HL-60 (cell line): ENCODE results near the gene PSMB11.

Experiments used
- DNase-seq, 2 experiments: peaks; one replicate each; pipeline ENCODE4 v3.0.0-alpha.2; 2010 to 2020; ENCODE audit warnings: low read depth in 1 of 2, low spot score in 1 of 2
- H3K27ac ChIP-seq: fragments of 250-450 bp; sonication (Bioruptor Pico); replicated peaks from 2 replicates; pipeline ENCODE4 v1.5.1; 2020; ENCODE audit warnings: mild to moderate bottlenecking, moderate library complexity
- H3K27me3 ChIP-seq: fragments of 250-450 bp; sonication (Bioruptor Pico); 2 replicates; pipeline ENCODE4 v1.5.1; 2021; ENCODE audit warnings: mild to moderate bottlenecking, moderate library complexity; ENCODE audit not compliant: insufficient read depth, poor library complexity, severe bottlenecking
- H3K4me3 ChIP-seq: replicated peaks from 2 replicates; pipeline ENCODE4 v1.5.1; 2011; ENCODE audit warnings: mild to moderate bottlenecking, control low read depth, low read length; ENCODE audit not compliant: insufficient read depth
- GABPA ChIP-seq: IDR thresholded peaks from 2 replicates; pipeline ENCODE4 v1.6.1; 2012; ENCODE audit warnings: low read depth
- POLR2AphosphoS5 ChIP-seq: IDR thresholded peaks from 2 replicates; pipeline ENCODE4 v1.6.1; 2012; ENCODE audit warnings: low read depth
- SPI1 ChIP-seq: IDR thresholded peaks from 2 replicates; pipeline ENCODE4 v1.6.1; 2012; ENCODE audit warnings: low read depth, mild to moderate bottlenecking, borderline replicate concordance
- TF ChIP-seq, protein P1 (sequence below): IDR thresholded peaks from 2 replicates; pipeline ENCODE4 v1.6.1; 2012; ENCODE audit warnings: low read depth; ENCODE audit not compliant: insufficient replicate concordance
- TF ChIP-seq, protein P2 (sequence below): IDR thresholded peaks from one replicate; pipeline ENCODE4 v1.5.1; 2011; ENCODE audit warnings: low read length, control low read depth, inconsistent platforms; ENCODE audit not compliant: insufficient read depth

Gene PSMB11

DNA sequence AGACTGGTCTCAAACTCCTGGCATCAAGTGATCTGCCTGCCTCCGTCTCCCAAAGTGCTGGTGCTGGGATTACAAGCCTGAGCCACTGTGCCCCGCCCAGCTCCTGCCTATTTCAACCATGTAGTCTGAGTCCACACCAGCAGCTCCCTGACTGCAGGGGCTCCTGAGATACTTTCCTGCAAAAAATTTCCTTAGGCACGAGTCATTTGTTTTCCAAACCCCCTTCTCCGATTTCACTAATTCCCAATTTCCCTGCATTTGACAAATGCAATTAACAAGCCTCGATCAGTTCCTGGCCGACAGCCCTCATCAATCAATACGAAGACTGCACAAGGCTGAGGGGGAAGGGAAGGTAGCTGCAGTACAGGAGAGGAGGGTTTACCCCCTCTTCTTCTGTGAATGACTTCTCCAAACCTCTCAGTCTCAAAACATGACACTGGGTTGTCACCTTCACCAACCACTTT lies 17.4 kb upstream of the PSMB11 start:
- DNase-seq, result no peak
- Histone ChIP-seq H3K27me3 (no peaks in the 10 kb centered on the region), H3K4me3 (no peak overlapping the region), H3K27ac (no peak overlapping the region)
- TF ChIP-seq, protein P1, sequence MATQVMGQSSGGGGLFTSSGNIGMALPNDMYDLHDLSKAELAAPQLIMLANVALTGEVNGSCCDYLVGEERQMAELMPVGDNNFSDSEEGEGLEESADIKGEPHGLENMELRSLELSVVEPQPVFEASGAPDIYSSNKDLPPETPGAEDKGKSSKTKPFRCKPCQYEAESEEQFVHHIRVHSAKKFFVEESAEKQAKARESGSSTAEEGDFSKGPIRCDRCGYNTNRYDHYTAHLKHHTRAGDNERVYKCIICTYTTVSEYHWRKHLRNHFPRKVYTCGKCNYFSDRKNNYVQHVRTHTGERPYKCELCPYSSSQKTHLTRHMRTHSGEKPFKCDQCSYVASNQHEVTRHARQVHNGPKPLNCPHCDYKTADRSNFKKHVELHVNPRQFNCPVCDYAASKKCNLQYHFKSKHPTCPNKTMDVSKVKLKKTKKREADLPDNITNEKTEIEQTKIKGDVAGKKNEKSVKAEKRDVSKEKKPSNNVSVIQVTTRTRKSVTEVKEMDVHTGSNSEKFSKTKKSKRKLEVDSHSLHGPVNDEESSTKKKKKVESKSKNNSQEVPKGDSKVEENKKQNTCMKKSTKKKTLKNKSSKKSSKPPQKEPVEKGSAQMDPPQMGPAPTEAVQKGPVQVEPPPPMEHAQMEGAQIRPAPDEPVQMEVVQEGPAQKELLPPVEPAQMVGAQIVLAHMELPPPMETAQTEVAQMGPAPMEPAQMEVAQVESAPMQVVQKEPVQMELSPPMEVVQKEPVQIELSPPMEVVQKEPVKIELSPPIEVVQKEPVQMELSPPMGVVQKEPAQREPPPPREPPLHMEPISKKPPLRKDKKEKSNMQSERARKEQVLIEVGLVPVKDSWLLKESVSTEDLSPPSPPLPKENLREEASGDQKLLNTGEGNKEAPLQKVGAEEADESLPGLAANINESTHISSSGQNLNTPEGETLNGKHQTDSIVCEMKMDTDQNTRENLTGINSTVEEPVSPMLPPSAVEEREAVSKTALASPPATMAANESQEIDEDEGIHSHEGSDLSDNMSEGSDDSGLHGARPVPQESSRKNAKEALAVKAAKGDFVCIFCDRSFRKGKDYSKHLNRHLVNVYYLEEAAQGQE, result no peak
- TF ChIP-seq SPI1, result no peak

DNA sequence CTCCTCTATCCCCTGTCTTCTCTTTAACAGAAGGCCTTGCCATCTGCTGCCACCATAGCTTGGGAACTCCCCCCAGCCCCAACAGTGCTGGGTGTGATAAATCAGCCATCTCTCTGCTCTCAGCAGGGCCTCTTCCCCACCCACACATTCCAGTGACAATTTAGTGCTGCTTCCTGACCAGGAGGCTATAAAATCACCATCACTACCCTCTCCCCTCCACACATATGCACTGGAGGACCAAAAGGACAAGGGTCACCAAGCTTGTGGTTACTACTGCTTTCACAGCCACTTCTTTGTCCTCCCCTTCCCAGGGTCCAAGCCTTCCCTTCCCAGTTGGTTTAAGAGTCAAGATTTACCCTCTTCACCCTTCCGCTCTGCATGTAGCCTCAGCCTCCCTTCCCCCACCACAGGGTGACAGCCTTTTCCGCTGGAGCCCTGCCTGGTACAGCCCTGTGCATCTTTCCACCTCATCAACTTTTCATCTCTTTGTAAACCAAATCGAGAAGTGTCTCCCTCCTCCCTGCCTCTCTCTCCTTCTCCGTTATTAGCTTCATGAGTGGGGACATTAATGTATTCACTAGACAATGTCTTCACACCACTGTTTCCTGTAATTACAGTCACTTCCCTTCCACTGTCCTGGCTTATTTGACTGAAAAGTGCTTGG lies 16.7 kb upstream of the PSMB11 start:
- H3K27me3 ChIP-seq, result no peaks in the 10 kb centered on the region
- TF ChIP-seq, protein P1, result no peak
- TF ChIP-seq, protein P2, sequence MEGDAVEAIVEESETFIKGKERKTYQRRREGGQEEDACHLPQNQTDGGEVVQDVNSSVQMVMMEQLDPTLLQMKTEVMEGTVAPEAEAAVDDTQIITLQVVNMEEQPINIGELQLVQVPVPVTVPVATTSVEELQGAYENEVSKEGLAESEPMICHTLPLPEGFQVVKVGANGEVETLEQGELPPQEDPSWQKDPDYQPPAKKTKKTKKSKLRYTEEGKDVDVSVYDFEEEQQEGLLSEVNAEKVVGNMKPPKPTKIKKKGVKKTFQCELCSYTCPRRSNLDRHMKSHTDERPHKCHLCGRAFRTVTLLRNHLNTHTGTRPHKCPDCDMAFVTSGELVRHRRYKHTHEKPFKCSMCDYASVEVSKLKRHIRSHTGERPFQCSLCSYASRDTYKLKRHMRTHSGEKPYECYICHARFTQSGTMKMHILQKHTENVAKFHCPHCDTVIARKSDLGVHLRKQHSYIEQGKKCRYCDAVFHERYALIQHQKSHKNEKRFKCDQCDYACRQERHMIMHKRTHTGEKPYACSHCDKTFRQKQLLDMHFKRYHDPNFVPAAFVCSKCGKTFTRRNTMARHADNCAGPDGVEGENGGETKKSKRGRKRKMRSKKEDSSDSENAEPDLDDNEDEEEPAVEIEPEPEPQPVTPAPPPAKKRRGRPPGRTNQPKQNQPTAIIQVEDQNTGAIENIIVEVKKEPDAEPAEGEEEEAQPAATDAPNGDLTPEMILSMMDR, result no peak
- TF ChIP-seq SPI1 (no peak), GABPA (no peak), POLR2AphosphoS5 (no peak)
- no peak overlapping the region for H3K27ac ChIP-seq
- no peak for DNase-seq
- H3K4me3 ChIP-seq, result no peak overlapping the region

DNA sequence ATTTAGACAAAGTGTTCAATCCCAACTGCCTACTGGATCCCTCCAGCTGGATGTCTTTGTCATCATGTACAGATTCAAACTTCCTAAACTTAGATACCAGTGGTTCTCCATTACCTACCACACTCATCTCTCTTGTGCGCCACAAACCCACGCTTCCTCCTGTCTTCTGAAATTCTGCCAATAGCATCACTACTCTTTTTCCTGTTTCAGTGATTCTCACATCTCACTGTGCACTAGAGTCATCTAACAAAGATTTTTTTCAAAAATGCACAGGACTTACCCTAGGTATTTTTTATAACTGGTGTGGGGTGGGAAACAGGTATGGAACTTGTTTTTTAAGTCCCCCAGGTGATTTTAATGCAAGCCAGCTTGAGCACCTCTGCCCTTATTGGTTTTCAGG lies 13.2 kb upstream of the PSMB11 start:
- Histone ChIP-seq H3K4me3 (no peak overlapping the region), H3K27me3 (no peaks in the 10 kb centered on the region), H3K27ac (no peak overlapping the region)
- TF ChIP-seq, protein P1, result no peak
- DNase-seq, result no peak

DNA sequence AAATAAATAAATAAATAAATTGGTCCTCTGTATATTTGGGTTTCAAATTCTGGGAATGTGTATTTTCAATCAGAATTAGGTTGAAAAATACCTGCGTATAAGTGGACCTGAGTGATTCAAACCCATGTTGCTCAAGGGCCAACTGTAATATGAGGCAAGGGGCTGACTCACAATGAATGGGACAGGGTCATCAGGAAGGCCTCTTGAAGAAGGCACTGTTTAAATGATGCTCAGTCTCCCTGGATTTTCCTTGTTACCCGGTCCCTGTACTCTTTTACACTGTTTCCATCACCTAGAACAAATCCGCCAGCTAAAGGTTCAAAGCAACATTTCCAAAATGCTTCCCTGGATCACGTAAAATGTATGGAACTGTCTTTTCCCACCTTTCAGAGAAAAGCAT lies 11.1 kb upstream of the PSMB11 start:
- no peak for DNase-seq
- H3K4me3 ChIP-seq, result no peak overlapping the region
- TF ChIP-seq, protein P1, result no peak
- TF ChIP-seq, protein P2, result no peak
- H3K27ac ChIP-seq, result no peak overlapping the region
- H3K27me3 ChIP-seq, result no peaks in the 10 kb centered on the region
